GM21423 (cell line): ENCODE data around the gene KIAA1958.

Source experiments
- ATAC-seq: cut with Tn5 transposase; IDR thresholded peaks from one replicate; pipeline ENCODE4 v1.9.1; 2021; ENCODE audit warnings: mild to moderate bottlenecking, moderate library complexity; ENCODE audit not compliant: unreplicated experiment

KIAA1958 gene

GRCh38 chr9:112552229-112553056, 65.8 kb downstream of the KIAA1958 start:
- no peak for ATAC-seq

GRCh38 chr9:112553256-112553826, 66.7 kb downstream of the KIAA1958 start:
- no peak for ATAC-seq

- no peak for ATAC-seq
Observed at GRCh38 chr9:112554516-112554915, 67.9 kb downstream of the KIAA1958 start.

- ATAC-seq: no peak
Observed at GRCh38 chr9:112555101-112555643, 68.5 kb downstream of the KIAA1958 start.

- no peak for ATAC-seq
Observed at GRCh38 chr9:112555844-112556482, 69.3 kb downstream of the KIAA1958 start.

- no peak for ATAC-seq
Observed at GRCh38 chr9:112556497-112557442, 70.1 kb downstream of the KIAA1958 start.

GRCh38 chr9:112558476-112558875, 71.8 kb downstream of the KIAA1958 start:
- no peak for ATAC-seq

- ATAC-seq: no peak
Observed at GRCh38 chr9:112558978-112559377, 72.4 kb downstream of the KIAA1958 start.

GRCh38 chr9:112559629-112560413, 73.2 kb downstream of the KIAA1958 start:
- ATAC-seq: no peak

- no peak for ATAC-seq
Observed at GRCh38 chr9:112562235-112562958, 75.8 kb downstream of the KIAA1958 start.

- ATAC-seq: no peak
Observed at GRCh38 chr9:112569186-112569585, 82.6 kb downstream of the KIAA1958 start.

- ATAC-seq: no peak
Observed at GRCh38 chr9:112570671-112571167, 84.1 kb downstream of the KIAA1958 start.

GRCh38 chr9:112571624-112572355, 85.2 kb downstream of the KIAA1958 start:
- ATAC-seq: no peak

GRCh38 chr9:112572416-112572815, 85.8 kb downstream of the KIAA1958 start:
- ATAC-seq: no peak

- ATAC-seq: no peak
Observed at GRCh38 chr9:112574008-112574407, 87.4 kb downstream of the KIAA1958 start.

- ATAC-seq: no peak
Observed at GRCh38 chr9:112575107-112575506, 88.5 kb downstream of the KIAA1958 start.

- no peak for ATAC-seq
Observed at GRCh38 chr9:112581469-112582176, 95.0 kb downstream of the KIAA1958 start.
